HepG2 (cell line): ENCODE data around the gene TOR4A. TPM values are rescaled to one million over a fixed set of nuclear protein-coding genes. Genes with fewer than 3 reads are reported as not detected.

Source experiments
- ATF7-NPFF ChIP-seq: sonication (generic); formaldehyde crosslinking; IDR thresholded peaks from 2 replicates; pipeline ENCODE4 v1.8.1; 2023; ENCODE audit warnings: mild to moderate bottlenecking, low read depth, missing genetic modification reagents, moderate library complexity
- CEBPB ChIP-seq: IDR thresholded peaks from 2 replicates; pipeline ENCODE4 v1.6.1; 2011; ENCODE audit warnings: low read depth, low read length, improper control_type of control experiment, borderline replicate concordance
- ESRRA ChIP-seq: sonication (generic); formaldehyde crosslinking; IDR thresholded peaks from 2 replicates; pipeline ENCODE4 v1.5.1; 2020; ENCODE audit warnings: mild to moderate bottlenecking, low read depth, missing genetic modification reagents
- MYC ChIP-seq: sonication (generic); formaldehyde crosslinking; IDR thresholded peaks from 2 replicates; pipeline ENCODE4 v1.9.0; 2021; ENCODE audit warnings: missing genetic modification reagents, borderline replicate concordance
- NONO ChIP-seq, 2 experiments: fragments of 450-650 bp in 1 of 2; sonication (generic) in 1 of 2; formaldehyde crosslinking in 1 of 2; IDR thresholded peaks in 1 of 2; conservative IDR thresholded peaks in 1 of 2; 2 replicates each; pipeline versions ENCODE4 v1.6.1 to v1.8.0; 2017 to 2022; ENCODE audit warnings: mild to moderate bottlenecking in 1 of 2, missing genetic modification reagents in 1 of 2, moderate library complexity in 1 of 2
- PCBP1 ChIP-seq: fragments of 200-400 bp; formaldehyde crosslinking; IDR thresholded peaks from 2 replicates; pipeline ENCODE4 v1.6.1; 2017; ENCODE audit warnings: mild to moderate bottlenecking, low read depth, low read length, borderline replicate concordance
- PHF8 ChIP-seq: sonication (generic); formaldehyde crosslinking; IDR thresholded peaks from 2 replicates; pipeline ENCODE4 v1.5.0; 2020; ENCODE audit warnings: missing genetic modification reagents
- PPARG ChIP-seq: conservative IDR thresholded peaks from 2 replicates; pipeline ENCODE4 v1.6.1; 2016; ENCODE audit warnings: missing biosample characterization, missing genetic modification reagents
- PRPF4 ChIP-seq: fragments of 200-400 bp; formaldehyde crosslinking; IDR thresholded peaks from 2 replicates; pipeline ENCODE4 v1.6.1; 2016; ENCODE audit warnings: low read length, low read depth; ENCODE audit not compliant: poor library complexity, severe bottlenecking
- REPIN1 ChIP-seq: sonication (generic); formaldehyde crosslinking; IDR thresholded peaks from 2 replicates; pipeline ENCODE4 v1.8.0; 2022; ENCODE audit warnings: missing genetic modification reagents, low read depth, mild to moderate bottlenecking, borderline replicate concordance
- SRF ChIP-seq: IDR thresholded peaks from 2 replicates; pipeline ENCODE4 v1.6.1; 2011; ENCODE audit warnings: mild to moderate bottlenecking, low read depth, low read length, moderate library complexity
- TEAD2 ChIP-seq: sonication (generic); formaldehyde crosslinking; IDR thresholded peaks from 2 replicates; pipeline ENCODE4 v1.9.0; 2021; ENCODE audit warnings: missing genetic modification reagents
- THAP11 ChIP-seq: IDR thresholded peaks from 2 replicates; pipeline ENCODE4 v1.6.1; 2016; ENCODE audit warnings: missing biosample characterization, missing genetic modification reagents
- ZBTB14 ChIP-seq: sonication (generic); formaldehyde crosslinking; IDR thresholded peaks from 2 replicates; pipeline ENCODE4 v1.4.0; 2020; ENCODE audit warnings: missing genetic modification reagents
- ZBTB26 ChIP-seq: IDR thresholded peaks from 2 replicates; pipeline ENCODE4 v1.6.1; 2016; ENCODE audit warnings: missing compliant biosample characterization, missing genetic modification reagents, borderline replicate concordance
- ZNF556 ChIP-seq: sonication (generic); formaldehyde crosslinking; IDR thresholded peaks from 2 replicates; pipeline ENCODE4 v1.4.0; 2020; ENCODE audit warnings: mild to moderate bottlenecking, missing genetic modification reagents, borderline replicate concordance
- ZNF574 ChIP-seq: sonication (generic); formaldehyde crosslinking; IDR thresholded peaks from 2 replicates; pipeline ENCODE4 v1.4.0; 2020; ENCODE audit warnings: missing genetic modification reagents
- ZNF747 ChIP-seq: sonication (generic); formaldehyde crosslinking; IDR thresholded peaks from 2 replicates; pipeline ENCODE4 v1.8.1; 2023; ENCODE audit warnings: missing genetic modification reagents, mild to moderate bottlenecking, borderline replicate concordance
- polyA plus RNA-seq, 8 experiments: library from polyadenylated mRNA; depleted of rRNA in 3 of 8; stranded (reverse) in 7 of 8; unstranded in 1 of 8; fragments of >200 nt; fragmentation: Illumina TruSeq in 4 of 8; extraction: Trizol in 4 of 8; gene quantifications; 2 replicates each; pipeline versions ENCODE4 v1.2.1 to v1.2.3, GENCODE V29; 2011 to 2016; ENCODE audit warnings: low read depth in 4 of 8, missing spikeins in 1 of 8, mixed read lengths in 1 of 8; ENCODE audit not compliant: insufficient read depth in 1 of 8
- total RNA-seq, 5 experiments: library from RNA; depleted of rRNA; stranded (reverse); fragments of >200 nt; fragmentation: Illumina TruSeq; extraction: Trizol; gene quantifications; 2 replicates each; pipeline ENCODE4 v1.2.3, GENCODE V29; 2016; ENCODE audit warnings: low read depth in 1 of 5
- TF ChIP-seq, protein P1 (sequence below): sonication (generic); formaldehyde crosslinking; IDR thresholded peaks from 2 replicates; pipeline ENCODE4 v1.4.0; 2020; ENCODE audit warnings: missing genetic modification reagents, borderline replicate concordance

Gene TOR4A
- total and polyA plus RNA-seq, 2 of the 13 experiments (the other 11 are each of a cell fraction or from before 2014, with no cell fraction given): 11.1 to 14.2 TPM

DNA sequence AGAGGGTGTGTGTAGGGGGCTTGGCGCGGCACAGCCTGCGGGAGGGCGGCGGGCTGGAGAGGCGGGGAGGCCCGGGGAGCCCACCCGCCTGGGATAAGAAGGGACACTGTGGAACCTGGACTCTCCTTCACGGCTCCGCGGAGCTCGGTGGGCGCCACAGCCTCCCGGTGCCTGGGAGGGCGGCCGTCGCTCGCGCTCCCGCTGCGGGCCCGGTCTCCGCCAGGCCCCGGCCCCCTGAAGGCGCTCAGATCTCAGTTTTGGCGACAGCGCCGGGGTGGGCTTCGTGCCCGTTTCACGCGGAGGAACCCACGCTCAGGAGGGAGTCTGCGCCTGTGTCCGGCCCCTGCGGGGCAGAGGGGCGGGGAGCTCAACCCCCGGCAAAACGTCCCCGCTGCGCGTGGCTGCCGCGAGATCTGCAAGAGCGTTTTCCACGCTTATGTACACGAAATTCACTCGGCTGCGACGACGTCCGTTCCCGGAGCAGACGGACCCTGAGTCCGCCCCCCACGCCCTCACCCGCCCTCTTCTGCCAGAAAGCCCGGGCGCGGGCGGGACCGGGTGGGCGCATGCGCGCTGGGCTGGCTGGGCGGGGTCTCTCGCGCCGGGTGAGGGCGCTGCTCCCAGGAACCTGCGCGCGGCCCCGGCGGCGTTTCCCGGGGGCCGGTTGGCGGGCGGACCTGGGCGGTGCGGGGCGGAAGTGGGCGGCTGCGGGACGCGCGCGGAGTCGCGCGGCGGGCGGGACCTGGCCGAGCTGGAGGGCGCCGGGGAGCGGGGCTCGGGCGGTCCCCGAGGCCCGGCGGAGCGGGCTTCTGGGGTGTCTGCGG, 22.7 kb upstream of the TOR4A start, which contains the start of gene NELFB (continued):
- peak; percentile 94 for TF ChIP-seq ZNF574 (CRISPR knock-in tag)
- TF ChIP-seq REPIN1 (CRISPR knock-in tag): 0 out of 2 replicates have a peak, but pooled peaks have one; percentile 27
- peak; percentile 61; the same call in 1 of the 2 replicates for TF ChIP-seq ESRRA (CRISPR knock-in tag)
- TF ChIP-seq SRF: peak; percentile 65
- TF ChIP-seq PRPF4: no peak
- TF ChIP-seq CEBPB: no peak
- peak; percentile 35 for TF ChIP-seq MYC
- TF ChIP-seq THAP11 (CRISPR knock-in tag): peak; percentile 88
- no peak for TF ChIP-seq ZBTB26 (CRISPR knock-in tag)
- TF ChIP-seq PCBP1: no peak
- TF ChIP-seq, protein P1, sequence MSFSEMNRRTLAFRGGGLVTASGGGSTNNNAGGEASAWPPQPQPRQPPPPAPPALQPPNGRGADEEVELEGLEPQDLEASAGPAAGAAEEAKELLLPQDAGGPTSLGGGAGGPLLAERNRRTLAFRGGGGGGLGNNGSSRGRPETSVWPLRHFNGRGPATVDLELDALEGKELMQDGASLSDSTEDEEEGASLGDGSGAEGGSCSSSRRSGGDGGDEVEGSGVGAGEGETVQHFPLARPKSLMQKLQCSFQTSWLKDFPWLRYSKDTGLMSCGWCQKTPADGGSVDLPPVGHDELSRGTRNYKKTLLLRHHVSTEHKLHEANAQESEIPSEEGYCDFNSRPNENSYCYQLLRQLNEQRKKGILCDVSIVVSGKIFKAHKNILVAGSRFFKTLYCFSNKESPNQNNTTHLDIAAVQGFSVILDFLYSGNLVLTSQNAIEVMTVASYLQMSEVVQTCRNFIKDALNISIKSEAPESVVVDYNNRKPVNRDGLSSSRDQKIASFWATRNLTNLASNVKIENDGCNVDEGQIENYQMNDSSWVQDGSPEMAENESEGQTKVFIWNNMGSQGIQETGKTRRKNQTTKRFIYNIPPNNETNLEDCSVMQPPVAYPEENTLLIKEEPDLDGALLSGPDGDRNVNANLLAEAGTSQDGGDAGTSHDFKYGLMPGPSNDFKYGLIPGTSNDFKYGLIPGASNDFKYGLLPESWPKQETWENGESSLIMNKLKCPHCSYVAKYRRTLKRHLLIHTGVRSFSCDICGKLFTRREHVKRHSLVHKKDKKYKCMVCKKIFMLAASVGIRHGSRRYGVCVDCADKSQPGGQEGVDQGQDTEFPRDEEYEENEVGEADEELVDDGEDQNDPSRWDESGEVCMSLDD (CRISPR knock-in tag): 0 out of 2 replicates have a peak, but pooled peaks have one; percentile 4
- TF ChIP-seq ZNF556: no peak
- TF ChIP-seq ATF7-NPFF: peak; percentile 72; the same call in 1 of the 2 replicates
- peak; percentile 23; the same call in 1 of the 2 replicates for TF ChIP-seq PHF8 (CRISPR knock-in tag)
- no peak for TF ChIP-seq NONO (IDR thresholded peaks at IDR 0.05)
- peak; percentile 80; the same call in 1 of the 2 replicates for TF ChIP-seq NONO (CRISPR knock-in tag; conservative IDR thresholded peaks at IDR 0.05)
- peak; percentile 77 for TF ChIP-seq ZBTB14 (CRISPR knock-in tag)
- TF ChIP-seq PPARG (CRISPR knock-in tag): 0 out of 2 replicates have a peak, but pooled peaks have one; percentile 47
- TF ChIP-seq TEAD2 (CRISPR knock-in tag): no peak
- no peak; the same call in 1 of the 2 replicates for TF ChIP-seq ZNF747 (CRISPR knock-in tag)
